Hepatocyte (in vitro differentiated cells): ENCODE data around the gene MOB4. TPM values are rescaled to one million over a fixed set of nuclear protein-coding genes. Genes with fewer than 3 reads are reported as not detected.
"Not testable (repeated sequence)": the region's sequence is repeated elsewhere in the genome, so short reads cannot be mapped to it uniquely, and the experiment has no call there.

Experiments used
- DNase-seq: peaks from one replicate; pipeline ENCODE4 v3.0.0-alpha.2; 2016; ENCODE audit warnings: low spot score
- H2AFZ ChIP-seq: fragments of 200-600 bp; sonication (generic); 2 replicates; pipeline ENCODE4 v1.6.0; 2016; ENCODE audit warnings: antibody characterized with exemption, mild to moderate bottlenecking
- H3K27ac ChIP-seq: fragments of 200-600 bp; sonication (generic); 2 replicates; pipeline ENCODE4 v1.5.1; 2016; ENCODE audit warnings: mild to moderate bottlenecking
- H3K27me3 ChIP-seq: fragments of 200-600 bp; sonication (generic); 2 replicates; pipeline ENCODE4 v1.6.1; 2016
- H3K36me3 ChIP-seq: fragments of 200-600 bp; sonication (generic); replicated peaks from 2 replicates; pipeline ENCODE4 v1.5.1; 2016; ENCODE audit warnings: low read depth; ENCODE audit not compliant: insufficient read depth
- H3K4me1 ChIP-seq: fragments of 200-600 bp; sonication (generic); 2 replicates; pipeline ENCODE4 v1.5.1; 2016; ENCODE audit warnings: mild to moderate bottlenecking, moderate library complexity; ENCODE audit not compliant: insufficient read depth
- H3K4me2 ChIP-seq: fragments of 200-600 bp; sonication (generic); 2 replicates; pipeline ENCODE4 v1.6.0; 2016
- H3K4me3 ChIP-seq: fragments of 200-600 bp; sonication (generic); 2 replicates; pipeline ENCODE4 v1.5.1; 2016; ENCODE audit warnings: mild to moderate bottlenecking
- H3K79me2 ChIP-seq: fragments of 200-600 bp; sonication (generic); 2 replicates; pipeline ENCODE4 v1.6.0; 2017; ENCODE audit warnings: mild to moderate bottlenecking
- H3K9me2 ChIP-seq: fragments of 200-600 bp; sonication (generic); replicated peaks from 2 replicates; pipeline ENCODE4 v1.6.0; 2017; ENCODE audit warnings: mild to moderate bottlenecking; ENCODE audit not compliant: insufficient read depth
- H3K9me3 ChIP-seq: fragments of 200-600 bp; sonication (generic); 2 replicates; pipeline ENCODE4 v1.5.1; 2016; ENCODE audit warnings: low read depth, mild to moderate bottlenecking
- H4K20me1 ChIP-seq: fragments of 200-600 bp; sonication (generic); 2 replicates; pipeline ENCODE4 v1.6.0; 2016; ENCODE audit warnings: mild to moderate bottlenecking; ENCODE audit not compliant: insufficient read depth, poor library complexity, severe bottlenecking
- CTCF ChIP-seq: fragments of 200-600 bp; sonication (generic); IDR thresholded peaks from 2 replicates; pipeline ENCODE4 v1.5.1; 2016; ENCODE audit warnings: antibody characterized with exemption, mild to moderate bottlenecking; ENCODE audit not compliant: poor library complexity
- EZH2 ChIP-seq: fragments of 200-600 bp; sonication (generic); IDR thresholded peaks from 2 replicates; pipeline ENCODE4 v1.6.1; 2016; ENCODE audit warnings: antibody characterized with exemption, mild to moderate bottlenecking, borderline replicate concordance
- EZH2phosphoT487 ChIP-seq: fragments of 200-600 bp; sonication (generic); IDR thresholded peaks from one replicate; pipeline ENCODE4 v1.6.1; 2018; ENCODE audit warnings: antibody characterized with exemption, mild to moderate bottlenecking, low read depth, moderate library complexity; ENCODE audit not compliant: unreplicated experiment, severe bottlenecking
- WGBS: methylation state at CpG from one replicate; pipeline ENCODE4 v1.1.6; 2016; ENCODE audit warnings: low lambda C conversion rate; ENCODE audit errors: missing lambda C conversion rate; 5-methylcytosine and 5-hydroxymethylcytosine counted together
- polyA plus RNA-seq: library from polyadenylated mRNA; unstranded; fragments of >200 nt; fragmentation: Nextera tagmentation; extraction: Ambion mirVana; gene quantifications from 2 replicates; pipeline ENCODE4 v1.2.1, GENCODE V29; 2016
- total RNA-seq: library from RNA; depleted of rRNA; stranded (reverse); fragments of >200 nt; gene quantifications from 2 replicates; pipeline ENCODE4 v1.2.3, GENCODE V29; 2014

Gene MOB4
- total and polyA plus RNA-seq, 2 experiments from 2014 or later = 44.1 to 50.1 TPM

GRCh38 chr2:197480165-197481036 is 35.5 kb upstream of the MOB4 start:
- H3K36me3 ChIP-seq = no peaks in the 10 kb centered on the region
- WGBS = 92% methylated on average over 9 of the region's 9 CpGs

DNA sequence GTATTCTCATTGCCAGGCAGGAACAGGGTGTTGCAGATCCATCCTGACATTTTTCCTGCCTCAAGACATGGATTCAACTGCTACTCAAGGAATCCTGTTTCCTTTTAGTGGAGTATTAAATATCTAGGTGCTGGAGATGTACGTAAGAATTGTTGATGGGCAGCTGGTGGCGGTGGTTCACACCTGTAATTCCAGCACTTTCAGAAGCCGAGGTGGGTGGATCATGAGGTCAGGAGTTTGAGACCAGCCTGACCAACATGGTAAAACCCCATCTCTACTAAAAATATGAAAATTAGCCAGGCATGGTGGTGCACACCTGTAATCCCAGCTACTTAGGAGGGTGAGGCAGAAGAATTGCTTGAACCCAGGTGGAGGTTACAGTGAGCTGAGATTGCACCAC is 31.6 kb upstream of the MOB4 start:
- H3K4me3 ChIP-seq, H3K4me1 ChIP-seq, H3K27me3 ChIP-seq, H2AFZ ChIP-seq, H3K27ac ChIP-seq, H3K9me3 ChIP-seq, H3K79me2 ChIP-seq, H3K9me2 ChIP-seq, H3K4me2 ChIP-seq, H3K36me3 ChIP-seq, H4K20me1 ChIP-seq, DNase-seq: not testable (repeated sequence)
- WGBS = 91% methylated on average over 3 of the region's 3 CpGs

More at GRCh38 chr2:197480165-197481036, 35.5 kb upstream of the MOB4 start:
- H2AFZ ChIP-seq = no peak overlapping the region
- H3K9me2 ChIP-seq = no peaks in the 10 kb centered on the region
- DNase-seq = no peak
- no peak overlapping the region for H3K27ac ChIP-seq
- no peak overlapping the region for H3K4me3 ChIP-seq
- H3K79me2 ChIP-seq = no peaks in the 10 kb centered on the region
- no peaks in the 10 kb centered on the region for H3K9me3 ChIP-seq
- no peak overlapping the region for H3K4me2 ChIP-seq
- no peak for TF ChIP-seq EZH2phosphoT487
- no peak for TF ChIP-seq EZH2
- no peak for TF ChIP-seq CTCF
- no peaks in the 10 kb centered on the region for H3K4me1 ChIP-seq
- H3K27me3 ChIP-seq = no peaks in the 10 kb centered on the region
- H4K20me1 ChIP-seq = no peaks in the 10 kb centered on the region

DNA sequence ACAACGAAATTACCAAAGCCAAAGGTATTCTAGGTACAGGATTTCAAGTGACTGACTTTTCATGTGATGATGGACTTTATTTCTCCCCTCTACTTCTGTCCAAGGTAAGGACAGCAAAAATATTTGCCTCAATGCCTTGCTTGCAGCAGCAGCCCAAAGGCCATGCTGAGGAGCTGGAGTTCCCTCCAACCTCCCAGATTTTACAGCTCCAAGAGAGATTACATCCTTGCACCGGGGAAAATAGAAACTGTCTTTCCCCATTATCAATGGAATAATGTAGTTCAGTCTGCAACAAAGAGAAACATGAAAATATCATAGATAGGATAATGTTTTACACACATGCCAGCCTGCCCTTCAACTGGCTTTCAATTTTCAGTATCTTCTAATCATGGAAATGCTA is 29.7 kb upstream of the MOB4 start:
- 94% methylated on average over 2 of the region's 2 CpGs for WGBS
- H3K4me3 ChIP-seq = no peak overlapping the region
- TF ChIP-seq EZH2 (no peak), EZH2phosphoT487 (no peak), CTCF (no peak)

GRCh38 chr2:197487385-197487784 is 28.5 kb upstream of the MOB4 start:
- H3K4me2 ChIP-seq = no peak overlapping the region
- H4K20me1 ChIP-seq = no peaks in the 10 kb centered on the region
- H3K79me2 ChIP-seq = peaks cover 12% of the 10 kb centered on the region
- no peaks in the 10 kb centered on the region for H3K9me2 ChIP-seq
- no peak overlapping the region for H3K27ac ChIP-seq
- H3K27me3 ChIP-seq = no peaks in the 10 kb centered on the region
- TF ChIP-seq CTCF (no peak), EZH2 (no peak), EZH2phosphoT487 (no peak)
- H3K36me3 ChIP-seq = peaks cover 14% of the 10 kb centered on the region
- no peak overlapping the region for H3K4me3 ChIP-seq
- H3K4me1 ChIP-seq = no peaks in the 10 kb centered on the region
- H3K9me3 ChIP-seq = no peaks in the 10 kb centered on the region
- no peak overlapping the region for H2AFZ ChIP-seq
- 94% methylated on average over 4 of the region's 4 CpGs for WGBS
- DNase-seq = no peak

More for the DNA sequence above, 29.7 kb upstream of the MOB4 start:
- H3K79me2 ChIP-seq = peaks cover 8% of the 10 kb centered on the region
- H3K9me3 ChIP-seq = no peaks in the 10 kb centered on the region
- no peak overlapping the region for H3K4me2 ChIP-seq
- H3K27ac ChIP-seq = no peak overlapping the region
- H4K20me1 ChIP-seq = no peaks in the 10 kb centered on the region
- no peaks in the 10 kb centered on the region for H3K27me3 ChIP-seq
- no peak for DNase-seq
- peaks cover 14% of the 10 kb centered on the region for H3K36me3 ChIP-seq
- H2AFZ ChIP-seq = no peak overlapping the region
- no peaks in the 10 kb centered on the region for H3K9me2 ChIP-seq
- H3K4me1 ChIP-seq = no peaks in the 10 kb centered on the region
